Measurements from ENCODE around the gene DCTPP1.

DNA sequence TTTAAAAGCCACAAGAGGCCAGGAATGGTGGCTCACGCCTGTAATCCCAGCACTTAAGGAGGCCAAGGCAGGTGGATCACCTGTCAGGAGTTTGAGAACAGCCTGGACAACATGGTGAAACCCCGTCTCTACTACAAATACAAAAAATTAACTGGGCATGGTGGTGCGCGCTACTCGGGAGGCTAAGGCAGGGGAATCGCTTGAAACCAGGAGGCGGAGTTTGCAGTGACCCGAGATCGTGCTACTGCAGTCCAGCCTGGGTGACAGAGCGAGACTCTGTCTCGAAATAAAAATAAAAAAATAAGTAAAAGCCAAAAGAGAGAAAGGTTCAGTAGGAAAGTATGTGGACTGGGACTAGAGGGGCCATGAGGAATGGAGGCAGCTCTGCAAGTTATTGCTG lies 29.6 kb upstream of the DCTPP1 start:
- TF ChIP-seq, protein P1, sequence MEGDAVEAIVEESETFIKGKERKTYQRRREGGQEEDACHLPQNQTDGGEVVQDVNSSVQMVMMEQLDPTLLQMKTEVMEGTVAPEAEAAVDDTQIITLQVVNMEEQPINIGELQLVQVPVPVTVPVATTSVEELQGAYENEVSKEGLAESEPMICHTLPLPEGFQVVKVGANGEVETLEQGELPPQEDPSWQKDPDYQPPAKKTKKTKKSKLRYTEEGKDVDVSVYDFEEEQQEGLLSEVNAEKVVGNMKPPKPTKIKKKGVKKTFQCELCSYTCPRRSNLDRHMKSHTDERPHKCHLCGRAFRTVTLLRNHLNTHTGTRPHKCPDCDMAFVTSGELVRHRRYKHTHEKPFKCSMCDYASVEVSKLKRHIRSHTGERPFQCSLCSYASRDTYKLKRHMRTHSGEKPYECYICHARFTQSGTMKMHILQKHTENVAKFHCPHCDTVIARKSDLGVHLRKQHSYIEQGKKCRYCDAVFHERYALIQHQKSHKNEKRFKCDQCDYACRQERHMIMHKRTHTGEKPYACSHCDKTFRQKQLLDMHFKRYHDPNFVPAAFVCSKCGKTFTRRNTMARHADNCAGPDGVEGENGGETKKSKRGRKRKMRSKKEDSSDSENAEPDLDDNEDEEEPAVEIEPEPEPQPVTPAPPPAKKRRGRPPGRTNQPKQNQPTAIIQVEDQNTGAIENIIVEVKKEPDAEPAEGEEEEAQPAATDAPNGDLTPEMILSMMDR (IDR thresholded peaks at IDR 0.05) = no peak
- TF ChIP-seq POLR2AphosphoS5 (IDR thresholded peaks at IDR 0.05) = no peak
- no peak for TF ChIP-seq POLR2A (IDR thresholded peaks at IDR 0.05)
